Activated CD4-positive, alpha-beta T cell treated with anti-CD3 and anti-CD28 coated beads for 4 hours (primary cell): ENCODE measurements around the gene PABPN1L.

Experiments used
- DNase-seq, 2 donors: peaks; one replicate each; pipeline ENCODE4 v3.0.0-alpha.2; 2020

PABPN1L gene

DNA sequence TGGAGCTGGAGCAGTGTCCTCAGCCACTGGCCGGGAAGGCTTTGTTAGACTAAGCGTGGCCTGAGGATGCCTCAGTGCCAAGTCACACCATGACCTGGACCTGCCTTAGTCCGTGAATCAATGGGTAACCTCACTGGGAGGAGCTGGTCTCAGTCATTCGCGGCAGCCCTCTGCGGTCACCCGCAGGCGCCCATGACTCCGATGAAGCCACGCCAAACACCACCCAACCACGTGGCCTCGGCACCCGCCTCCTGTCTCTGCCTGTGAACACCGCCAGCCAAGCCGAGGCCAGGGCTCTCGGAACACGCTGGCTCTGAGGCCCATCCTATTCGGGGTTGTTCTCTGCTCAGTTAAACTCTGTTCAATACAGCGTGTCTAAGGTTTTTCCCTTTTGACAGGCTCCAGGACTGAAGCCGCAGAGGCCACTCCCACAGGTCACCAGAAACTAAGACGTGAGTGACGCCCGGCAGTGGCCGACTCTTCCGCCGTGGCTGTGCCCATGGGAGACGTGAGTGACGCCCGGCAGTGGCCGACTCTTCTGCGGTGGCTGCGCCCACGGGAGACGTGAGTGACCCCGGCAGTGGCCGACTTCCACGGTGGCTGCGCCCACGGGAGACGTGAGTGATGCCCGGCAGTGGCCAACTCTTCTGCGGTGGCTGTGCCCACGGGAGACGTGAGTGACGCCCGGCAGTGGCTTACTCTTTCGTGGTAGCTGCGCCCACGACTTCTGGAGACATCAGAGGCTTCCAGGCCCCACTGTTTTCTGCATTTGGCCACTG, 16.8 kb upstream of the PABPN1L start:
- DNase-seq: no peak

- DNase-seq: peak; percentile 19 to 44
Observed at GRCh38 chr16:88882358-88883030, 16.0 kb upstream of the PABPN1L start.

GRCh38 chr16:88881675-88882357, 15.4 kb upstream of the PABPN1L start:
- no peak for DNase-seq

- DNase-seq: no peak
Observed at GRCh38 chr16:88881007-88881615, 14.7 kb upstream of the PABPN1L start.

GRCh38 chr16:88880226-88881006, 14.0 kb upstream of the PABPN1L start:
- DNase-seq: no peak

DNA sequence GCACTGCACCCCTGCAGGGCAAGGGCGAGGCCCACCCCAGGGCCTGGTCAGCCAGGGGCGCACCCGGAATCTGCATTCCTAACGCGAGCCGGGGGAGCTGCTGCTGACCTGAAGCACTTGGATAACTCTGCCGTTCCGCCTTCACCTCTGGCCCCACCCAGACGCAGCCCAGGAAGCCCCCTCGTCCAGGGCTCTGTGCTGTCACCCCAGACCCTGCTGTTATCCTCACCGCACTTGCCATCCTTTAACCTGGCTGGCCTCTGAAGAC, 13.3 kb upstream of the PABPN1L start:
- no peak for DNase-seq

DNA sequence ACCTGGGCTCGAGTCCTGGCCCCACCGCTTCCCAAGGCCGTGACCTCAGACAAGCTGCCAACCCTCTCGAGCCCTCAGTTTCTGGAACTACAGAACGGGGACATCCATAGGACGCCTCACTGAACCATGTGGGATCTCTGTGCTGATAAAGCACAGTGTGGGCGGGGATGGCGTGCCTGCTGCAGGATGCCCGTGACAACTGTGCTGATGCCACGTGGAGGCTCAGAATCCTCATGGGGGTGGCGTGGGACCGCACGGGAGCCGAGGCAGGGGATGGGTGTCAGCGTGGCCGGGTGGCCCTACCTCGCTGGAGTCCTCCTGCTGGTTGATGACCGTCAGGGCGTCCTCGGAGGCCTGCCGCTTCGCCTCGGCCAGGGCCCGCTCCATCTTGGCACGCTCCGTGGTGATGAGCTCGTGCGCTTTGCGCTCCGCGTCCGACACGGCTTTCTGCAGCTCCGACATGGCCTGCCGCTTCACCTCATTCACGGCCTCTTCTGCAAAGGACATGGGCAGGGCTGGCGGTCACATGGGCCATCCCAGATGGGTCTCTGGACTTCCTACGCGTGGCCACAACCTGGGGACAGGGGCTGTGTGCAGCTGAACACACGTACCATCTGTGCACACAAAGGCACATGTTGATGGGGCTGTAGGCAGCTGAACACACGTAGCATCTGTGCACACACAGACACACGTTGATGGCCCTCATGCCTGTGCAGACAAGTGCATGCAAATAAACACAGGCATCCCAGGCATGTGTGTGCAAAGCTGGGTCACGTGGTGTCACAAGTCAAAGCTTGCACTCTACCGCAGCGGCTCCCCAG, 12.7 kb upstream of the PABPN1L start:
- no peak for DNase-seq

- no peak for DNase-seq
Observed at GRCh38 chr16:88878356-88878755, 11.9 kb upstream of the PABPN1L start.

- no peak for DNase-seq
Observed at GRCh38 chr16:88877564-88878289, 11.3 kb upstream of the PABPN1L start.

DNA sequence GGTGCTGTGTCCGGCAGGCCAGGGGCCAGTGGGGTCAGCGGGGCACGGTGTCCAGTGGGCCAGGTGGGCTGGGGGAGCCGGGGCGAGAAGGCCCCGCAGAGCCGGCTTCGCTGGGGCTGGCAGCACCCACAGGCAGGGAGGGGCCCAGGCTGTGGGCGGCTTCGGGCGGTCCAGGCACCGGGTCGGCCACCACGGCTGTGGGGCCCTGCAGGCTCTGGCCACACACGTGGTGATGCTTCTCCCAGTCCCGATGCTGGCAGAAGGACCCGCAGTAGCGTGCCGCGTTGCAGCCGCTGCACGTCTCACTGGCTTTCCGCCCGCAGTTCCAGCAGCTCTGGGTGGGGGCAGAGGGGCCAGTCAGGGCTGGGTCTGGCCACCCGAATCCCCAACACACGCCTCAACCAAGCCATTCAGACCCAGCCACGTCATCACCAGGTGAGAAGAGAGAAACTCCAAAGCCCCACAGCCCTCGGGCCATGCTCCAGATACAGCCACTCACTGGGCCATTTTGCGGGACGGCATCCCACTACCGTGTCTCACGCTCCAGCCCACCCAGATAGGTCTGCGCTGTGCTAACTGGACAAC, 10.6 kb upstream of the PABPN1L start:
- no peak for DNase-seq

DNA sequence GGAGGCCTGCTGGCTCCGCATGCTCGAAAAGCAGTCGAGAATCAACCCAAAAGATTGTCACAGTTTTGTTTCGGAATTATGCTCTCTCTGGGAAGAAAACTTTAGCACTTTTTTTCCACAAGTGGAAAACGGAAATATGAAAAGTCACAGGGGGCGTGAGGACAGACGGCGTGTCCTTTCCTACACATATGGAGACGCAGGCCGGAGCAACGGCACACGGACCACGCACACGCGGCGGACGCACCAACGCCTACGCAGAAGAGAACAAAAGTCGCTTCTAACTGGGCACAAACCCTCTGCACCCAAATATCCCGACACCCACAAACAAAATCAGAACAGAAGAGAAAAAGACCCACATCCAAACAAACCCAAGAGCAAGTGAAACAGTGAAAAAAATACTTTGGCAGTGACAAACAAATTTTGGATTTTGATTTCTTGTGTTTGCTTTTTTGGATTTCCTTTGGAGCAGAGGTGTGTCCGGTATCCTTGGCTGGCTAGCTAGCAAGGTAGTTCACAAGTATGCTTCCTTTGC, 9.3 kb upstream of the PABPN1L start:
- no peak for DNase-seq

DNA sequence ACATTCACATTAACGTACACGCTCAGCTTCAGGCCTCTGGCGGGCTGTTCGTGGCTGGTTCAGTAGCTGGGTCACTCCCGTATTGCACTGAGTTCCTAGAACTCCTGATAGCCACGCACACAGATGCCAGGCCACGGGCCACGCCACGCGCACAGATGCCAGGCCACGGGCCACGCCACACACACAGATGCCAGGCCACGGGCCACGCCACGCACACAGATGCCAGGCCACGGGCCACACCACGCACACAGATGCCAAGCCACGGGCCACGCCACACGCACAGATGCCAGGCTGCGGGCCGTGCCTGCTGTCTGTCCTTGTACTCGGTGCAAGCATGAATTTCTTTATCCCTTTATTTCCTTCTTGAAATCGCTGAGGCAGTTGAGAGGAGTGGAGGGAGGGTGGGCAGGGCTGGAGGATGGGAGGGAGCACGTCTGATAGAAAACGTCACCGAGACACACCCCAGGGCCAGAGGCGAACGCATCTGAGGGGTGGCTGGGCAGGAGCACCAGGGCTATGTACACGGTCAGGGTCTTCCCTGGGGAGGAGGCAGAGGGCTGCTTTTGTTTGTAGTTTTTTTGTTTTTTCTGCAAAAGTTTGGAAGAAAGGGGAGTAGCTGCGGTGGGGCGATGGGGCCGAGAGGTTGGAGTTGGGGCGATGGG, 8.6 kb upstream of the PABPN1L start:
- DNase-seq: no peak

DNA sequence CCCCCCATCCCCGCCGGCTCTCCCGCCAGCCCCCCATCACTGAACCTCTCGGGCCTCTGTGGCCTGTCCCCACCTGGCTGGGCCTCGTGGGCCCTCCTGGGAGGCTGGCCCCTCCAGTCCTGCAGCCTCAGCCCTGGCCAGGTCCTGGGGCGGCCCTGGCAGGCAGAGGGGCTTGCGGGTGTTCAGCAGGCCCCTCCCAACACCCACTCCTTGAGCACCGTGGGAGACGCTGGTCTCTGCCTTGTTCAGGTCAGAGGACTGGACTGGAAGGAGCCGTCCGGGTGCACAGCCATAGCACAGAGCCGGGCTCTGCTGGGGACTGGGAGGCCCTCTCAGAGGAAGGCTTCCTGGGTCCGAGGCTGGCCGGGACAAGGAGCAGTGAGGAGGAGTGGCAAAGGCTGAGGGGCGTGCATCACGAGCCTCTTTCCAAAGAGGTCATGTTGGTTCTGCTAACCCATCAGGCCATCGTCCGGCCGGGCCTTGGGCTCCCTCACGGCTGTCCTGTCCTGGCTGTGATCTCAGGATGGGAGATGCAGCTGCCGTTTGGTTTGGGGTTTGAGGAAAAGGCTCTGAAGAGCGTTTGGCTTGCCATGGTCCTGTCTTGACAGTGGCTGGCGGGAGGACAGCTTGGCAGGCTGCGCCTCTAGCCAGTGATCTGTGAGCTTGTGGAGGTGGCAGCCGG, 6.3 kb upstream of the PABPN1L start:
- no peak for DNase-seq

DNA sequence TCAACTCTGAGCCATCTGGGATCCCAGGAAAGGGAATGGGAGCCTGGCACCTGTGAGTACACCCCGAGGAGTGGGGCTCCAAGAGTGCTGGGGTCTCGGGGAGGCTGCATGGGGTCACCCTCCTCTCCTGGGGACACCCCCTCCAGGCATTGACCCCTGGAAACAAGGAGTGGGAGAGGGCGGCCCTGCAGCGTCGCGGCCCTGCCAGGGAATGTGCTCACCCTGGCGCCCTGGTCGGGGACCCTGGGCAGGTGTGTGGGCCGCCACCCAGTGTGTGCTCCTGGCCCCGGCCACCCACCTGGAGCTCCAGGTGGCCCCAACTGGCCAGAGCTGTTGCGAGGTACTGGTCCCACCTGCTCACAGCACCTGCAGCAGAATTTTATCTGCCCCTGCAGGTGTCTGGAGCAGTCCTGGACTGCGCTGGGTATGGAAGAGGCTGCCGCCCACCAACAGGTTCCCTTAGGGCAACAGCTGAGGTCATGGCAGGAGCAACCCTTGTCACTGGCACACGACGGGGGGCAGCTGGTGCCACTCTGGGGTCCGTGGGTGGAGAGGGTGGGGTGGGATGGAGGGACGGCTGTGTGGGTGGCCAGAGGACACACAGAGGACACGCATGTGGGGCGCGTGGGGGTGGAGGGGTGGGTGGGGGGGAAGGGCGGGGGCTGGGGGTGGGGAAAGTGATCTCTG, 5.4 kb upstream of the PABPN1L start:
- no peak for DNase-seq

DNA sequence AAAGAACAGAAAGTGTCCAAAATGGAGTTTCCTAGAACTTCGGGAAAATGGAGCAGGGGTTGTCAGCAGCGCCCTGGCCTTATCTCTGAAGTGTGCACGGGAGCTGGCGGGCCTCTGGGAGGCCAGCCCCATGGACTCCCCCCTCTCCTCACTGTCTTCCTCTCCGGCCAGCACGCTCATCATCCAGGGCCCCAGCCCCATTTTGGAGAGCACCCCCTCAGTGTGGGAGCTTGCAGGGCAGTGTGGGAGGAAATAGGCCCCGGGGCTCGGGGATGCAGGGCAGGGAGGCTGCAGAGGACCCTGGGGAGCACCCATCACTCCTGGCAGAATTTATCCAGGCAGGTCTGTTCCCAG, 4.9 kb upstream of the PABPN1L start:
- DNase-seq: no peak

- no peak for DNase-seq
Observed at GRCh38 chr16:88870608-88871348, 4.3 kb upstream of the PABPN1L start.

- no peak for DNase-seq
Observed at GRCh38 chr16:88869673-88869980, 3.2 kb upstream of the PABPN1L start.

DNA sequence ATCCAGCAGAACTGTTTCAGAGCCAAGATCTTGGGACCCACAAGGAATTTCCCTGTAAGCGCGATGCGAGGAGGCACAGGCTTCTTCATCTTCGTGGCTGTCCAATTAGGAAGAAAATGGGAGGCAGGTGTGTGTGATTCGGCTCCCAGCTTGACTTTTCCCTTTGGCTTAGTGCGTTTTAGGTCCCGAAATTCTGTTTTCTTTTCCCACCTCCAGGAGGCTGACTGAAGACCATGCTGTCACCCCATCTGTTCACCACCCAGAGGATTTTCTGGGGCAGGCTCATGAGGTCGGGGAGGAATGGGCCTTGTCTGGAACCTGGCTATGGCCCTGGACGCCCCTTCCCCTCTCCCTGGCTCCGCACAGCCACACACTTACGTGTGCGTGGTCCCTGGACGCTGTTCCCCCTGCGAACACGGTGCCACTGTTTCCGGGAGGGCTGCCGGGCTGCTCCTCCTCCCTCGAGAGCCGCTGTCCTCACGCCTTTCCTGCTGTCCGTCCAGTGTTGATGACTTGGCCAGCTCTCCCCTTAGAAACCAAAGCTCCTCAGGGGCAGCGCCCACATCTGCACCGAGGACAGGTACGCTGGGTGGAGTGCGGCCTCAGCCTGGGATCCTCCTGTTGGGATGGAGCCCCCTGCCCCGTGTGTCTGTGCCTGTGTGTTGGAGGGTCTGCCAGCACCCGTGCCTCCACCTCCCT, 2.7 kb upstream of the PABPN1L start:
- no peak for DNase-seq
